GM21390 (cell line): ENCODE measurements around the gene IKBKE.

Experiments
- ATAC-seq: cut with Tn5 transposase; IDR thresholded peaks from one replicate; pipeline ENCODE4 v1.9.1; 2021; ENCODE audit not compliant: unreplicated experiment

IKBKE gene

DNA sequence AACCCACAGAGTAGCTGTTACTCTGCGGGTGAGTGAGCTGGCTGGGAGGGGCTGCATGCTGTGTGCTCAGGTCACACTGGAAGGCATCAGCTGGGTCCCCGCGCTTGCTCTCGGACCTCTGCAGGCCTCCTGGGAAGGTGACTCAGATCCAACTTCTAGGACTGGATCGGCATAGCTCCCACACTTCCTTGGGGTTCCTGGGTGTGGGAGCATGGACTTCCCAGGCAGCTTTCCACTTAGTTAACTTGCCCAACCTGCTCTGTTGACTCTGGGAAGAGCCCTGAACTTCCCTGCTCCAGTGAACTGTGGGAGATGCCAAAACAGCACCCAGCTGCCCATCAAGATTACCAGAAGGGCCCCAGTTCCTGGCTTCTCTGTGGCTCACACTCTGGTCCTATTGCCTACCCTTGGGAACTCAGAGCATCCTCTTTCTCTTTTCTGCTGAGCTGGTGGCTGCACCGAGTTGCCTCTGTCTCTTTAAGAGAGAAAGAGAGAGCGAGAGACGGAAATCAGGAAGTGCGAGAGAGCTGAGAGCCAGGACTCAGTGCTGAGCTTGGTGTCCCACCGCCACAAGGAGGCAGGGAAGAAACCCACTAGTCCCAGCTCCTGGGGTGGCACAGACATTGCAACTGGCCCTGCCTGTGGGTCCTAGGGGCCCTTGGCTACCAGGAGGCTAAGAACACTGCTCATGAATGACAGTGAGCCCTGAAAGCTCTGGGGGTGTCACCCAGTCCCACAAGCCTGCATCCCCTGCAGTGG is at the start of gene IKBKE:
TSS of gene IKBKE (plus strand) at position 544 of the 759 bp plus-strand sequence. CDS start 2,752 bp downstream, outside the sequence.
- ATAC-seq = peak; percentile 53

DNA sequence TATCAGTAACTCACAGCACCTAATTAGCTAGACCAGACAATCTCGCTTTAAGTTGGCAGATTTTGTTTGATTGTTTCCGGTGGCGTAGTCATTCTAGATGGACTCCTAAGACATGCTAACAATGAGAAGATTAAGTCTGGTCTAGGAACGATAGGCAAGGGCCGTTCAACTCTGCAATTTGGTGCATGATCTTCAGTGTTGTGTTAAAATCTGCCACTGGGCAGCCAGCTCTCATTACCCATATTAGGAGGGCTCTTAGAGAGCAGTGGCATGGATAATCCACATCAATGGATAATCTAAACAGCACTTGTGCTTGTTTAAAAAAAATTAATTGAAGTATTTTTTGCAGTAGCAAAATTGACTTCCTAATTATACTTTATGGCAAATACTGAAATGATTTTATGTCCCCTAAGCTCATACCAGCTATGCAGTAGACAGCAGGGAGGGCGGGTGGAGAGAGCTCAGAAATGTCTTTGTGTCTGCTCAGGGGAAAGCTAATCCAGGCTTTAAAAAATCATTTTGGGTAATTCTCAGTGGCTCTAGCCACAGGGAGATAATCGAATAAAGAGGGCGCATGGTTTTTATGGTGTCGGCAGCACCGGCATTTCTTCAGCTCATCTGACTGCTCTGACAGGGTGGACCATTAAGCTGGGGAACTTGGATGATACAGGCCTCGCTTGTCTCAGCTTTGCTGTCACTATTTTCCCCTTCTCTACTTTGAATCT is 48.5 kb upstream of the IKBKE start:
- ATAC-seq = no peak

DNA sequence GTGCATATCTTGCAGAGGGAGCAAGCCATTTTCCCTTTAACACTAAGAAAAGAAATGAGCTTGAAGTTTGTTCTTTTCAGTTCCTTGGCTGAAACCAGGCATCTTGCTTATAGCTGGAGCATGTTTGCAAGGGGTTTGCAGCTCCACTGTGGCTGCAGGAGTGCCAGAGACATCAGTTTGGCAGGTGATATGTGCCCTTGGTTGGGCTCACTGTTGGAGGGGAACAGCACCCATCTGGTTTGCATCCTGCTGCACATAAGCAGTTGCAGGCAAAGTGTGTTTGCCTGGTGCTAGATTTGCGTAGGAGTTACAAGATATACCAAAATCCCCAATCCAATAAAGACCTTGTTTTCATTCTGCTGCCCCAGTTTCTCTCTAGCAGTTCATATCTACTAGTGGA is 47.8 kb upstream of the IKBKE start:
- ATAC-seq = no peak

DNA sequence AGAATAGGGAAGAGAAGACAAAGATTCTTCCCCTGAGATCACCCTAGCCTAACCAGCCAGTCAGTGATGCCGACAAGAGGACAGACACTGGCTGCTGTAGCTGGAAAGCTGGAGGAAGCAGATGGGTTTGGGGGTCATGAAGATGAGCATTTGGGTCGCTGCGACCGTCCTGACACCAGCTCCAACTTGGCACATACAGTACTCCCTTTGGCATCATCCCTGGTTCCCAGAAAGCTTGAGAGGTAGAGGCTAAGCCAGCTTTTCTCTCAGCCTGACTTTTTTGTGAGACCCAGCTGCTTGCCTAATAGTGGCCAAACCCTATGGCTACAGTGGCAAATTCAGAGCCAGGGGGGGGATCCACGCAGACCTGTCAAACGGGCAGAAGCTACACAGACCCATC is 43.0 kb upstream of the IKBKE start:
- no peak for ATAC-seq

DNA sequence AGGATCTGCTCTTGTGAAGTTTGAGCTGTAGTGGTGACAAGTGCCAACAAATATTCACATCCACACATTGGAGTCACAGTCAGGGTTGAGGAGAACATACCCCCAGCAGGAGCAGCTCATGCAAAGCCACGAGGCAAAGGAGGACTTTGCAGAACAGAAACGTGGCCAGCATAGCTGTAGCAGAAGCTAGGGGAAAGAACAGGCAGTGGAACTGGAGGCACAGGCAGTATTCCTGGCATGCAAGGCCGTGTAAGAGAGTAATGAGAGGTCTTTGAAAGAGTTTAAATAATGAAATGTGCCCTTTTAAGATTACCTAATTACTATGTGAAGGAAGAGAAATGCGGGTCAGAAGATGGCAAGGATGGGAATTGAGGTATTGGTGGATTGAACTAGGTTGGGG is 40.9 kb upstream of the IKBKE start:
- ATAC-seq = no peak

DNA sequence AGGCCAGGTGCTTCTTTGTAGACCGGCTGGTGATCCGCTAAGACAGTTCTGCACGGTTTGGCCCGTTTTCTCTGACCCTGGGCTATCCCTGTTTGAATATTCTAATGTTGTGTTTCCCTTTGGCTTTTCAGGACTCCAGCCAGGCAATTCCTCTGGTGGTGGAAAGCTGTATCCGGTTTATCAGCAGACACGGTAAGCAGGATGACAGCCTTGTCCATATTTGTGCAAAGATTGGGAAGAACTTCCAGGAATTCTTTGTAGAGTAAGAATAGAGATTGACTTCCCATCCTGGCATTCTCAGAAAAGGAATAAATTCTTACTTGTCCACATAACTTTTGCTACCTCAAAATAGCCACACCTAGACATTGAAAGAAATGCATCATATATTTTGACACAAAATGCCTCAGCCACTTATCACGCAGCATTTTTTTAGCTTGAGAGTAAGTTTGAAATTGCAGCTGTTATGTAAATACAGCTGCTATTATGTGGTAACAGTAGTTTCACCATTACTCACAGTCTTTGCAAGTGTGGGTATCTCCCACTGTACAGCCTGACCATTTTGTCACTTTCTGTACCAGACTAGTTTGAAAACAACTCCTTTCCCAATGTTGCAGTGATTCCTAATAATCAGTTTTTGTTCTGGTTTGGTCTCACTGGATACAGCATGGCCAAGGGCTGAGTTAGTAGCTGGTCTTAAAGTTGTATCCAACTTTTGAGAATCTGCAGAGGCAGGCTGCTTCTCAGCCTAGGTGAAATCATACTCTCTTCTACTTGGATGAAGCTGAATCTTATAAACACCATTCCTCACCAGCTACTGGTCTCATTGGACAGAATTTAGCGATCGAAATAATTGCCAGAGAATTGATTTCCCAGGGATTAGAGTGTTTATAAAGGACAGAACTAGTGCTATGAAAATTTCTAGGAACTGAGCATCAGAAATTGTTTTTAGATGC is 40.0 kb upstream of the IKBKE start:
- ATAC-seq = peak; percentile 98

DNA sequence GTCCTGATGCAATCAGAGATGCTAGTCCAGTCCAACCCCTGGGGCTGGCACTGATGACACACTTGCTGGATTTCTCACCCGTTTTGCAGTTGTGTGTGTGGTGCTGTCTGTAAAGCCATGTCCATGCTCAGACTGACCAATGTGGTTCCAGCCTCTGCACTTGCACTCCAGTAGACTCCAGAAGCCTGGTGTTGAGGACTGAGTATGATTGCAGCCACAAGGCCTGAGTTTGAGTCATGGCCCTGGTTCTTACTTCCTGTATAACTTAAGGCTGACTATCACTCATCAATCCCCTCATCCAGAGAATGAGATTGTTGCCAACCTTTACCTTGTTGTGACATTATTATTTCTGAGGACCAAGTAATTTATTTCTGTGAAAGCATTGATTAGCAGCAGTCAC is 34.8 kb upstream of the IKBKE start:
- ATAC-seq = no peak

DNA sequence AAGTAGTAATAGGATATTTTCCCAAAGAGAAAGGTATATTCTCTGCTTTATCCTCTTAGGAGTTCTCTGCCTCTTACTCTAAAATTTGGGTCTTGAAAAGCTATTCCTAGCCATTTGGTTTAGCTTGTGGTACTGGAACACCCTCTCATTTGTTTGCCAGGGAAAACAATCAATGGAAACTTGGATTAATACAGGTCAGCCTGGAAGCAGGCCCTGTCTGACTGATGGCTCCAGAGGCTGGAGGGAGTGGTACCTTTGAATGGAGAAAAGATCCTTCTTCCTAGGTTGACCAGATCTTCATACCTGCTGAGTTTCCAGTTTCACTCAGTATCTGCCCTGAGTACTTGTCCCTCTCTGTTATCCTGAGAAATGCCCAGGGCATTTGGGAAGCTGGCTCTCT is 31.7 kb upstream of the IKBKE start:
- no peak for ATAC-seq

DNA sequence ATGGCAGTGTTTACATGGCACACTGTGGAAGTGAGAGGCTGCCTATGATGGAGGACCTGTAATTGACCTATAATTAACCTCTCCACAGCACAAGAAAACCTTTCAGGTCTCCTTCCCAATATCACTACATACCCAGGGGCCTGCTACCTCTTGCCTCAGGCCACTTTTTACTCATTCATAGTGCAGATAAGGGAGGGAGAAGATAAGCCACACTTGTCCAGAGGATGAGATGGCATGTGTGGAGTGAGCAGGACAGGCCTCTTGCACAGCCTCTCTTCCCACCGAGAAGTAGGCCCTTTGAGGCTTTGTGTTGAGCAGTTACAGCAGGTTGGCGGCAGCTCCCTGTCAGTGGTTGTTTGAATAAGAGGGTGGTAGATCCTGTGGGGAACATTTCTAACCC is 31.1 kb upstream of the IKBKE start:
- no peak for ATAC-seq

DNA sequence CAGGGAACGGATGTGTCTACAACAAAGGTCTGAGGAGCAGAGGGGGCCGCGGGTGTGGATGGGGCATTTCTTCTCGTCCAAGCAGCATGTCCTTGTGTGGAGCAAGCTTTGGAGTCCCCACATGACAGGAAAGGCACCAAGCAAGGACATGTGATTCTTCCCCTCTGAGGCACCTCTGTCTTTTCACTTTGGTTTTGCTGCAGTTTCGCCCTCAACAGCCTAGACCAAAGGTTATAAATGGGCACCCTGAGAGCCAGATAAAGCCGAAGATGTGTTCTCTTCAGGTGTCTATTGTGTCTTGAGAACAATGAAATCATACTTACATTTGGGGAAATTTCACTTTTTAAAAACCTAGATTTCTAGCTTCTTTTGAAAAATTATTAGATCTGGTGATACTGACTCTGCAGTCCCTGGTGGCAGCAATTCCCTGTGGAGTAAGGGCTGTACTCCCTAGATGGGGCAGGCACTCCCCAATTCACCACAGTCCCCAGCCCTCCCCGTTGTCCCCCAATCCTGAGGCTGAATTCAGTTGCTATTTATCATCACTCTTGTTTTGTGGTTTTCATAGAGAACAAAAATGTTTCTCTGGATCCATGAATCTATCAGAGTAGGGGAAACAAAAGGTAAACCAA is 28.8 kb upstream of the IKBKE start:
- ATAC-seq = no peak

DNA sequence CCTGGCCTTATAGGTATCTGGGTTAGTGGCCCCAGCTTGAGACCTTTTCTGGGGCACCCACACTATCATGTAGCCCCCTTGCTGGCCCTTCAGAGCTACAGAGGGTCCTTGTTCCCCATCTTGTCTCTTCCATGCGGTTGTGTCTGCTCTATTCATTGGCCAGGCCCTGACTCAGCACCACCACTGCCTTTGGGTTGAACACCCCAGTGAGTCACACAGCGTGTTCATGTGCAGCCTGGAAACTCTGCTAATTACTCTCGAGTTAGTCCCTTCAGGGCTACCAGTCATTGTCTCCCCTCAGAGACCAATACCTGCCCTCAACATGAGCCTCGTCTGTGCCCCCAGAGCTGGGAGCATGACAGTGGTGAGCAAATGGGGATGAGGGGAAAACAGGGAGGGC is 28.2 kb upstream of the IKBKE start:
- no peak for ATAC-seq

DNA sequence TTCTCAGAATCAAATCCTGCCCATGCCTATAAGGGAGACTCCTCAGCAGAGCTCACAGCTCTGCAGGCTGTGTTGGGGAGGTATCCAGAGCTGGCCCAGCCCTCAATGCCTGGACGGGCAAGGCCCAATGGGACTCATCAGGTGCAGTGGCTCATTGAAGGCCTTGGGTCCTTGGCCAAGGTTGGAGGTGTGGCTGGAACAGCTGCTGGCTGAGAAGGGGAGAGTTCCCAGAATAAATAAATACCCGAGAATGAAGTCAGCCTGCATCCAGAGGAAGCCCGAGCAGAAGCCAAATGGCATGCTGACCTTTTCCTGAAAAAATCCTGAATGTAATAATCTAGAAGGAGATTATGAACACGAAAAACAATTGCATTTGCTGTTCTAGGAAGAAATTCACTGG is 25.2 kb upstream of the IKBKE start:
- ATAC-seq = no peak

DNA sequence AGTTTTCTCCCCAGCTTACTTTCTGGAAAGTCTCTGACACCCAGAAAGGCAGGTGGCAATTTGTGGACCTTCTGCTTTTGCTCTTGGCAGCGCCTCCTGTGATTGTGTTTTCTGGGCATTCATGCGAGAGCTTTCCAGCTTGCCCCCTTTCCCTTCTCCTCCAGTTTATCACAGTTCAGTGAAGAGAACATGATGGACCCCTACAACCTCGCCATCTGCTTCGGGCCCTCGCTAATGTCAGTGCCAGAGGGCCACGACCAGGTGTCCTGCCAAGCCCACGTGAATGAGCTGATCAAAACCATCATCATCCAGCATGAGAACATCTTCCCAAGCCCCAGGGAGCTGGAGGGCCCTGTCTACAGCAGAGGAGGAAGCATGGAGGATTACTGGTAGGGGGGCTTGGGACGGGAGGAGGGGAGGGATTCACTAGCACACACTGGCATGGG is 24.3 kb upstream of the IKBKE start:
- ATAC-seq = no peak

DNA sequence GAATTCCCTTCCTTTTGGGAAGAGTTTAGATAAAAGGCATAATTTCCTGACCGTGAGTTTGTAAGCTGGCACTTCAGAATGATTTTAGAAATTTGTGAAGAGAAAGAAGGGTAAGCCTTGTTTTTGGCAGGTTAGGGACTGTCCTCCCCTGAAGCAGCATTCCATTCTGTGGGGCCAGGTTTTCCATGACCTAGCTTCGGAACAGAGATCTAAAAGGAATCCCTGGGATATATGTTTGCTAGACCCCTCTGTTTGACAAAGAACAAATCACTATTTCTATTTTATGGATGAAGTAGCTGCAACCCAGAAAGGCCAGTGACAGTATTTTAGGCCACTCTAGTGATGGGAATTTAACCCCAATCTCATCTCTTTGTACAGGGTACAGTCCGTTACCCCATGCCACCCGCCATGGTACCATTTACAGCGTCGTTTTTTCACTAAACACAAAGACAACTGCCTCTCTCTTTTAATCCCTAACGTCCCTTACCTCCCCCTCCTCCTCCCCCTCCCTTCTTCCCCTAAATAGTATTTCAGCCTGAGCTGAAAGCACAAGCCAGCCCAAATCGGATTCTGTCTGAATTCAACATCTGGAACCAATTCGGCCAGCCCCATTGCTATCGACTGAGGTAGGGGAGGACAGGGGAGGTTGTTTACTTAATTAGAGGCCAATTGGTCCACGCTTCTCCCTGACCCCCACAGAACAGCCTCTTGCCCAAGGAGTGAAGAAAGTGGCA is 23.4 kb upstream of the IKBKE start:
- ATAC-seq = no peak

DNA sequence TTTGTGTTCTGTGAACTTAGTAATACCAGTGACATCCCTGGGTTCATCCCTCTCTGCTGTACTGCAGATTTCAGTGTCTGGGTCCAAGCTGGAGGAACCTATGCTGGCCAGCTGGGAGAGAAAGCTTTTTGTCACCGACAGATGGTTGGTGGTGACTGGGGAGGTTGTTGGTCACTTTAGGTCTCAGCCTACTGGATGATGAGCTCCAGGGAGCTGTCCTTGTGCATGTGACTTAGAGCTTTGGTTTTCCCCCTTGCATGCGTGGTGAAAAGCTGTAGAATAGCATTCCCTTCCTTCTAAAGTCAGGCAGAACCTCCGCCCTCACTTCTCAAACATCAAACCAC is 22.9 kb upstream of the IKBKE start:
- no peak for ATAC-seq

DNA sequence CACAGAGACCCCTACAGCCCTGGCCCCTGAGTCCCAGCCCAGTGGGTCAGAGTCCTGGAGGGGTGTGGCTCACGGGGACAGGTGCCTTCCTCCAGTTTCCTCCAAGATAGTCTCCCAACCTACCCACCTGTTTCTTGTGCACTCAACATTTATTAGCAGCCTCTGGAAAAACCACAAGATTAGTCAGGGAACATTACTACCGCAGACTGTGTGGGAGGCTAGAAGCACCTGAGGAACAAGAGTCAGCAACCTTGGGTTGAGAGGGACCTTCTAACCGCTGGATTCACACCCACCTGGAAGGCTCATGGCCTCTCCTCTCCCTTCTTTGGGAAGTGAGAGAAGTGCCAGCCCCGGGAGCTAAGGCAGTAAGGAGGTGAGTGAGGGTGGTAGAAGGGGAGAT is 22.5 kb upstream of the IKBKE start:
- ATAC-seq = no peak

DNA sequence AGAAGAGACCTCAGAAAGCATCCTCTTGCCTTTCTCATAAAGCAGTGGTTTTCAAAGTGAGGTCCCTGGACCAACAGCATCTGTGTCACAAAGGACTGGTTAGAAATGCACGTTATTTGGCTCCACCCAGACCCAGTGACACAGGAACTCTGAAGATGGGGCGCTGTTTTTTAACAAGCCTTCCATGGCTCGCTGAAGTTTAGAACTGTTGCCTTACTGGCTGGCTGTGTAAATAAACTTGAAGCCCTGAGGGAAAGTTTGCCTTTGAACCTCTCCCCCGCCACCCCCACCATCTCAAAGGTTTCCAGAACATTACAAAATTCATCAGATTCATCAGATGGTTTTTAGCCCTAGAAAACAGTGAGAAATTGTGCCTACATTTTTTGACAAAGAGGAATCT is 21.8 kb upstream of the IKBKE start:
- ATAC-seq = no peak

DNA sequence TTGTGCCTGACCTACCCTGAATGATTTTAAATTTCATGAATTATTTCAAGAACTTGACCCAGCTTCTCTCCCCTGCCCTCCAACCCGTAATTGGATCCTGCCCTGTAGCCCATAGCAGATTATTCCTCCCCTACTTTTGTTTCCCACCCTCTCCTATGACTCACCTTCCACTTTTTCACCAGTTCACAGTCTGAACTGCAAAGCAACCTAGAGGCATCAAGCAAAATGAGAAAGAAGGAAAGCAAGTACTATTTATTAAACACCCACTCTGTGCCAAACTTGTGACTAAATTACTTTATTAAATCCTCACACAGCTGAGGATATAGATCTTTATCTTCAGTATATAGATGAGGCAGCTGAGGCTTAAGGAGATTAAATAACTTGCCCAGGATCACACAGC is 20.7 kb upstream of the IKBKE start:
- ATAC-seq = no peak

DNA sequence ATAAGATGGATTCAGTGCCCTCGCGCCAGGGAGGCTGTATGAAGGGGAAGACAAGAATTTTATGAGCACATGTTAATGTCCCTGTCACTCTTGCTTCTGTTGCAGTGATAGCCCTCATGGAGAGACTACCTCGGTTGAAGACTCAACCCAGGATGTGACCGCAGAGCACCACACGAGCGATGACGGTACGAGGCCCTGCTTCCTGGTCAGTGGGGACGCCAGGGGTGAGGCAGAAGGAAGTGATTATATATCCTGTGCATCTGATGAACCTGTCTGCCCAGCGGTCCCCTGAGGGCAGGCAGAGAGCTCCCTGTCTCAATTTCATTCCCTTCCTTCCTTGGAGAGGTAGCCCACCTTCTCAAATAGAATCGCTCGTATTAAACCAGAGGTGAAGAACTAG is 20.0 kb upstream of the IKBKE start:
- no peak for ATAC-seq

DNA sequence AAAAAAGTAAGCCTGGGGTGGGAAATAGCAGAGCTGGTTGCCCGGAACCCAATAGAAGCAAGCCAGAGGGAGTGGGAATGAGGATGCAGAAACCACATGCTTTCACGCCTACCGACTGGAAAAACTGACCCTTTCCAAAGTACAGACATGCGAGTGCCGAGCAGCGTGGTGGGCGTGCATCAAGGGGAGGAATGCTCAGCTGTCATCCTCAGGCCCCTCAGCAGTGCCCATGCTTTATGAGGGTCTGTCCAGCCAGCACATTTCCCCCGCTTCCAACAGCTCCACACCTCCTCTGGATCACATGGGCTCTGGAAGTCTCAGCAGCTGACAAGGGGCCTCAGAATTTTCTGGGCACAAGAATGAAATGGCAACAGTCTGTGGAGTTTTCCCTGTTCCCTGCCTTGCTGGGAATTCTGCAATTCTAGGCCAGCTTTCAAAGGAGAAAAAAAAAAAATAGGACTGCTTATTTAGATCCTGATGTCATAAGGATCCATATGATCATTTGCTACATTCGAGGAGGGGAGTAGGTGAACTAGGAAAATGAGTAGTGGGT is 19.1 kb upstream of the IKBKE start:
- no peak for ATAC-seq
